ELR (cell line): ENCODE data around the gene LRRC7.

Experiments
- DNase-seq: peaks from one replicate; pipeline ENCODE4 v3.0.0-alpha.2; 2015; ENCODE audit warnings: low read depth

Gene LRRC7

DNA sequence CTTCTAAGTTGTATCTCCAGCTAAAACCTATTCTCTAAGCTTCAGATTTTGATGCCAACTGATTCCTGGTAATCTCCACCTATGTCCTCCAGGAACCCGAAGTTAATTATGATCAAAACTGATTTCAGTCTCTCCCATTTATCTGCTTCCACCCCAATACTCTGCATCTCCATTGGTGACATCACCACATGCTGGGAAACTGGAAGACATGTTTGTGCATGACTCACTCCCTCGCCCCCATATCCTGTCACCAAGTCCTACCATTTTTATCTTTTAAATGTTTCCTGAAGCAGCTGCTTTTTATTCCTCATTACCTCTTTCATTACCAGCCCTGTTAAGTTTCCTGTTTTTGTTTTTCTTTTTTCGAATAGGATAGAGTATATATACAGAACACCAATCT, 409.2 kb downstream of the LRRC7 start:
- peak; percentile 60 for DNase-seq

GRCh38 chr1:69982992-69983391, 415.3 kb downstream of the LRRC7 start:
- DNase-seq = peak; percentile 78

- DNase-seq = no peak
Measured at GRCh38 chr1:69985376-69985775, 417.7 kb downstream of the LRRC7 start.

DNA sequence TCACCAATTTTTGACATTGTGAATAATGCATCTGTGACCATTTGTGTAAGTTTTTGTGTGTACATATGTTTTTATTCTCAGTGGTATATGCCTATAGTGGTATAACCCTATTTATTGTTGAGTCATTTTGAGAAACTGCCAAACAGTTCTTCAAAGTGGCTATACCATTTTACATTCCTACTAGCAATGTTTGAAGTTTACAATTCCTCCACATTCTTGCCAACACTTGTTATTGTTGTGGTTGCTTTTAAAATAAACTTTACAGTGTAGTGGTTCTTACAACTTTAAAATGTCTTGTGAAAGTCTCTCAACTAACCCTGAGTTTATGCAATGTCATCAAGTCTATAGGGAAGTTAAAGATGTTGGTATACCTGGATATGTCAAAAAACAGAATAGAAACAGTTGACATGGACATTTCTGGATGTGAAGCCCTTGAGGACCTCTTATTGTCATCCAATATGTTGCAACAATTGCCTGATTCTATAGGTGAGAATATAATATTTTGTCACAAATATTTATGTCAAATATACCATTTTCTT, 418.2 kb downstream of the LRRC7 start:
- peak; percentile 54 for DNase-seq

DNA sequence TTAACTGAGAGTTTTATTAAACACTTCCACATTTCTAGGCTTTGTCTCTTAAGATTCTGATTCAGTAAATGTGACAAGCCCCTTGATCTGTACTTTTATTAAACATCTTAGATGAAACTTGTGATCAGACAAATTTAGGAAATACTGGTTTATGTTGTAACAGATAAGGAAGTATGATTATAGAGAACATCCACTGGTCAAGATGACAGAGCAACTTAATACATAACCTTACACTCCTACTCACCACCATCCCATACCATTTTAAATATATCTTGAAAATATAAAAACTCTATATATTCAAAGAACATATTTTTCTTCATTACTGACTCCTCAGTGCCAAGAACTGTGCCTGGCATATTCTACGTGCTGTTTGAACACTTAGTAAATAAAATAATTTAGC, 420.2 kb downstream of the LRRC7 start:
- DNase-seq = no peak

DNA sequence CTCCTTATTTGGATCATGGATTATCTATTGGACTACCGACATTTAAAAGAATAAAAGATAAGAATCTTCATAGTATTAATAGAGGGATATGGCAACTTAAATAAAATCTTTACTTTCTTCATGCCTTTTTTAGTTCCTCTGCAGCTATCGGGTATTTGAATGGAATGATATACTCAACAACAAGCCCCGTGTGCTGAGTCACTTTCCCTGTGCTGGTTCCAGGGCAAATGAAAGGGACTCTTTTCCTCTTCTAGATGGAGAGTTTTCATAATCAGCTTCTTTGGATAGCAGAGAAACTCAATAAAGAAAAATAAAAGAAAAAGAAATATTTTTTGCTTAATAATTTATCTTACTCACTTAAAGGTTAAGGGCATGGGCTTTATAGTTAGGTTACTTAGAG, 423.9 kb downstream of the LRRC7 start:
- peak; percentile 26 for DNase-seq

DNA sequence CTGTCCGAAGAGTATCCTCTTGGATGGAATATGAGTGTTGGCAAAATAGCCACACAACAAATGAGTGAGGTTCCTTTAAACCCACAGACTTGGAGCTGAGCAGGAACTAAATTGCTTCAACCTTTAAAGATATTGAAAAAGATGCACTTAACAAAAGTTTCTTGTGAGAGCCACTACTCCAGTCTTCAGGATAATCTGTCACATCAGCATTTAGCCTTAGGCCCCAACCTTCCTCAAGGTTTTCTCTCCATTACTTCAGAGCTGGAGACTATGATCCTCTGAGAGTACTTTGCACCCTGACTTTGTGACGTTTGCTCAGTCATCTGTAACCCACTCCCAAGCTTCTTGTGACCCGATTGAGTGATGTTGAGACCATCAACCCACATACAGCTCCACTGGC, 424.9 kb downstream of the LRRC7 start:
- DNase-seq = no peak

GRCh38 chr1:69993810-69994209, 426.1 kb downstream of the LRRC7 start:
- DNase-seq = no peak

DNA sequence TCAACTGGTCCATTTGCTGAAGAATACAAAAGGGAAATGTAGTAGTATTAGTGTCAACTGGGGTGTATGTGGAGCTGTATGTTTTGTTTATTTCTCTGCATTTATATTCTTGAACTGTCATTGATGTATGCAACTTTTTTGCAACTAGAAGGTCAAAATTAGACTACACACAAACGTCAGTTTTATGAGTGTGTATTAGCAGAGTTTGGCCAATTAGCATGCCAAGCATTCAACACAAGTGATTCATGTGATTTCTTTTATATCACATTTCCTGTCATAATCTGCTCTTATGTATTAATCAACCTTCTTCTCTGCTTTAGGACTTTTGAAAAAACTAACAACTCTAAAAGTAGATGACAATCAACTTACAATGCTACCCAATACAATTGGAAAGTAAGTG, 426.5 kb downstream of the LRRC7 start:
- peak; percentile 18 for DNase-seq

- no peak for DNase-seq
Measured at GRCh38 chr1:69998847-69999246, 431.1 kb downstream of the LRRC7 start.

DNA sequence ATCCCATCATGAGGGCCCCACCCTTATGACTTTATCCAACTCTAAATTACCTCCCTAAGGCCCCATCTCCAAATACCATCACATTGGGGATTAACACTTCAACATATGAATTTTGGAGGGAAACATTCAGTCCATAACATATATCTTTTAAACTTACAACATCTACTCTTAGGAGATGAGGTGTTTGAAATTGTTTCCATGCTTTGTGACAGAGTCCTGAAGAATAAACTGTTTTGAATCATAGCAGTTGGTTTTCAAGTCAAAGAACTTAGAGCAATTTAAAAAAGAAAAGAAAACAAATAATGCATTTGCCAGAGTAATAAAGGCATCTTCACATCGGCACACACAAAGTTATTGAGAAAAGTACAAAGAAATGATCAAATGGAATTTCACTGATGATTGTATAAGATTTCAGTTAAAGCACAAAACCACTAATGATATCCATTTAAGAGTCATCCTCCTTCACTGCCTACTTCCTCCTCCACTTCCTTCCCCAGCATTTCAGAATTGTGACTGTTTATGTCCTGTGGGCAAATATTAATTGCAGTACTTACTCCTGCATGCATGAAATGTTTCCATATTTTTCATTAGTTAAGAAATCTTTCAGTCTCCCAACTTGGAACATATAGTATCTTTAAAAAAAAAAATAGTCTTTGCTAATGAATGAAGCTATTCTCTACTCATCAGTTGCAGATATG, 435.6 kb downstream of the LRRC7 start:
- DNase-seq = peak; percentile 68

DNA sequence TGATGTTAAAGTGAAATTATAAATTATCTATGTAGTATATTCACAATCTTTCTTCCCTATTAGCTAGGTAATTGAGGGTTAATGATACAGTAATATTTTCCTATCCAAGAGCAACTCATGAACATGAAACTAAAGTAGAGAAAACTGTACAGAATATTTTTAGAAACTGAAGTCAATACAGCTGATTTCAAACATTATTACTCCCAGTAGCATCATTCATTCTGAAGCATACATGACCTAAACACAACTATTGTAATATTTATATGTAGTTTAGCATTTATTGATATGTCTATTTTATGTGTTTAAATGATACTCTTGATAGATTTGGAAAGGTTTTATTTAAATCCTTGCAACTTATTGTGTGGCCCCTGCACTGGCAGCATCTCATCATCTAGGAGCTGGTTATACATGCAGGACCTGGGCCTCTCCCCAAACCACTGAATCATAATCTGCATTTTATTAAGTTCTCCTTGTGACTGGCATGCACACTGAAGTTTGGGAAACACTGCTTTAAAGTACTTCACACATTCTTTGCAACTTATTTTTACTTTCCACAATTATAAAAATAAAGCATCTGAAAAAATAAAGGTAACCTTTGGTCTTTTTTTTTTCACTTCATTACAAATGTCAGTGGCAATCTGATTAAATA, 437.8 kb downstream of the LRRC7 start:
- DNase-seq = no peak

DNA sequence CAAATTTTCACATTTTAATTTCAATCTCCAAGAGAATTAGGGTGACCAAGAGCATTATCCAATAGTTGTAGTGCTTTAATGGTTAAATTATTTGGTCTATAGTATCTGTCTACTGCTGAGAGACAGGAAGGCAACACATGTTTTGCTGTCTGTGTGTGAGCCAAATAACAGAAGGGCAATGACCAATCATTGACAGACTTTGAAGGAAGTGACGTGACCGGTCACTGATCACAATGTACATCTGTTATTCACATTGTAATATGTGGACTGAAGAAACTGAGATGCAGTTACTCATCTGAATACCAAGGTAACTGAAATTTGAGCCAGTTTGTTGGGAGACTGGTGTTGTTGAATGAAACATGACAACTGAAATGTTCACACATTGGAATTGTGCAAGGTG, 440.9 kb downstream of the LRRC7 start:
- peak; percentile 34 for DNase-seq

DNA sequence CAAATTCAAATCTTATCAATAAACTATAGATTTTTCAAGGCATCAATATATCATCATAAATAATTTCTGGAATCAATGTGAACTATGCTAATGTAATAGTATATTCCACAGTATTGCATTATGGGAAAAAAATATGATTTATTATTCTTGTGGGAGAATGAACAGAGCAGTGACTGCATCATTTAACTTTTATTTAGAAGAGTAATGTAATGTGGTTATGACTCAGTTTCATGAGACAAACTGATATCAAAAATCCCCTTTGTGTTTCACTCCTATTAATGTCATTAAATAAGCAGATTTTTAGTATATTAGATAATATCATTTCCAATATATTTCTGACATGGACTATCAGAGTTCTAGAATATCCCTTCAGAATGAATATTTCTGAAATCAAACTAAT, 450.0 kb downstream of the LRRC7 start:
- peak; percentile 64 for DNase-seq

GRCh38 chr1:70024272-70024671, 456.6 kb downstream of the LRRC7 start:
- DNase-seq = no peak

DNA sequence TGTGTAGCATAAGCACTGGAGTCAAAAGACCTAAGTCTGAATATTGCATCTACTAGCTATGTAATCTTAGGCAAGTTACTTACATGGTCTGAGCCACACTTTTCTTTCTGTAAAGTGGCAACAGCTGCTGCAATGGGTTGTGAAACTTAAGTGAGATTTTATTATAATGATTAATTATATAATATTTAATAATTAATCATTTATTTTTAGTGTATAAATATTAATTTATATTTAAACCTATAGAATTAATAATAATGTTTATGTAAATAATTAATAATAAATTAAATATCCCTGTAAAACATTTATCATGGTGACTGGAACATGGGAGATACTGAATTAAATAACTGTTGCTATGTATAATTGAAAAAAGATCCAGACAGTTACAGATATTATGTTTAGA, 457.3 kb downstream of the LRRC7 start:
- DNase-seq = no peak

DNA sequence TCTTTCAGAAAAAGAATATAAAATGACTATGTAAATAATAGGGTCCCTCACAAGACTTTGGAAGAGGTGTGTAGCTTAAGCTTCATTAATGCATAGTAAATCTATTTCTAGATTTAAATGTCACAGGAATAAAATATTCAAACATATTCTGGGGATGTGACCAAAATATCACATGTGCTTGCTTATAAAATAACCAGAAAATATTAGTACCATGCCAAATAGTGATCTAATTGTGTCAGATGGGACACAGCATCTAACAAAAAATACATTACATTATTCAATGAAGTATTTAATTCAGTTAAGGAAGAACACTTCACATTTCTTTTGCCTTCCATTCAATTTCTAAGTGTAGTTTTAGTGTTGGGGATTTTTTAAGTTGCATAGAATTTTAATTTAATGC, 458.1 kb downstream of the LRRC7 start:
- DNase-seq = no peak

DNA sequence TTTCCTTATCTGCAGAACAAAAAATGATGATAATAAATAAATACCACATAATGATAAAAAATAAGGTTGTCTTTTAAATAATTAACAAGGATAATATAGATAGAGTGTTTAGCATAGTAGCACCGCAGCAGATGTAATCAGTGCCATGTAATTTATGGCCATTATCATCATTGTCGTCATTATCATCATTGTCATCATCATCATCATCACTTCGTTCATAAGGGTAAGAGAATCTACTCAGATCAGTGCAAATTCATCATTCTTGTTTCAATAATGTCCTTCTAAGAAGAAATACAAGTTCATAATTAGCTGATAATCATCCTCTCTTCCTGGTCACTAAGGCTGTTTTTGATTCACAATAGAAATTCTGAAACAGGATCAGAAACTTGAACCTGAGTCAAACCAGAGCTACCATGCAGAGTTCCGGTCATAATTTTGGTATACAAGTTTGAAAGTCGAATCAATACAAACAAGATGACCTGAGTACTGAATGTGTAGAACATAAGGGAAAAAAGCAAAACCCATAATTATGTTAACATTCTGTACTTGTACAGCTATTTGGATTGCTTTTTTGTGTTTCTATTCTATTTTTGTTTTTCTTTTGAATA, 465.6 kb downstream of the LRRC7 start:
- no peak for DNase-seq

- DNase-seq = no peak
Measured at GRCh38 chr1:70033936-70034335, 466.2 kb downstream of the LRRC7 start.

DNA sequence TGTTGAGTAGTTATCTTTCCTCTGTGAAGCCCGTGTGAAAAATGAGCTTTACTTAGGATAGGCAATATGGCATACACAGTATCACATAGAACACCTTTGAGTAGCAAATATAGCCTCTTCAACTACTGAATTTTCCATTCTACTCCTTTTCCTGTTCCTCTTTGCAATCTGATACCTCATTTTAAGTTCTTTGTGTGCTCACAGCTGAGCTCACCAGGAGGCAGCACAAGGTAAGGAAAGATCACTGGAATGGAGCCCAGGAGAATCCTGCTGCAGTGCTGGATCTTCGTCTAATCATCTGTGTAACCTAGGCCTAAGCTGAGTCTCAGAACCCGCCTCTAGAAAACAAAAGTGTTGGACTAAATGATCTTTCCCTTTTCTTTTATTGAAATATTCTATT, 466.7 kb downstream of the LRRC7 start:
- DNase-seq = peak; percentile 80

- DNase-seq = peak; percentile 88
Measured at GRCh38 chr1:70038025-70038424, 470.3 kb downstream of the LRRC7 start.

DNA sequence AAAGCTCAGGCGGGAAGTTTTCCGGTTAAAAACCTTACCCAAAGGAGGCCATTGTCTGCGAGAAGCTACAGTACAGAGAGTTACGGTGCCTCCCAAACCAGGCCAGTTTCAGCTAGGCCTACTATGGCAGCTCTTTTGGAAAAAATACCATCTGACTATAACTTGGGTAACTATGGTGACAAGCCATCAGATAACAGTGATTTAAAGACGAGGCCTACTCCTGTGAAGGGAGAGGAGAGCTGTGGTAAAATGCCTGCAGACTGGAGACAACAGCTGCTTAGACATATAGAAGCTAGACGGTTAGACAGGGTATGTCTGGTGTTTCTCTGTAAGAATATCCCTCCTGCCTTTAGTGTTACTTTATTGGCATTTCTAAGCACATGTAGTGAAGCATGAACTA, 471.8 kb downstream of the LRRC7 start:
- DNase-seq = no peak

- DNase-seq = no peak
Measured at GRCh38 chr1:70041317-70042045, 473.8 kb downstream of the LRRC7 start.
